Measurements from ENCODE around the gene ZG16B. TPM values are rescaled to one million over a fixed set of nuclear protein-coding genes. Genes with fewer than 3 reads are reported as not detected.

Gene ZG16B
- polyA plus RNA-seq, 1 donor: 0.56 TPM

DNA sequence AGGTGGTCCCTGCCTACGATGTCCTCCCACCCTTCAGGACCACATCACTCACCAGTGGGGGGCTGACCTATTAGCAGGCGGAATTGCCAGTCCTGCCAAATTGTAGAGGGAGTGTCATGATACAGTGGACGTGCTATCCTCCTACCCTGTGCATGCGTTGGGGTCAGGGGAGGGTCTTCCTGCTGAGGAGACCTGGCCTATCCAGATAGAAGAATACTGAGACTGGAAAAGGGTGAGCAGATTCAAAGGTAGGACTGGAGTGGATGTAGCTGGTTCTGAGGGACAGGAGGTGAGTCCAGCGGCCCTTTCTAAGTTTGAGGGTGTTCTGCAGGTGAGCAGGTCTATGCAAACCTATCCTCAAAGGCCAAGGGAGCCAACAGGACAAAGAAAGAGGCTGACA lies 23.8 kb upstream of the ZG16B start:
- DNase-seq: no peak

DNA sequence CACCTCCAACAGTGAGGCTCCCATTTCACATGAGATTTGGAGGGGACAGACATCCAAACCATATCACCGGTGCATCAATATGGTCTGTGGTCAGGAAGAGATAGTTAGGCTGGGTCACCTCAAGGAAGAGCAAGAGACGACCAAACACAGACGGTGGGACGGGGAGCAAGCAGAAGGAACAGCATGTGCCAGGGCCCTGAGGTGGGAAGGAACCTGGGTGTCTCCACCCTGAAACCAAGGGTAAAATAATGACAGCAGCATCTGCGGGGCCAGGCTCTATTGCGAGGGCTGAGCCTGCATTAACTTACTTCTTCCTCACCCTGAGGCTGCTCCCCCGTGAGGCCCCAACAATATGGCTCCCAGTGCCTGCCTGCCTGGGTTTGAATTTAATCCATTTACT lies 21.9 kb upstream of the ZG16B start:
- DNase-seq: no peak

DNA sequence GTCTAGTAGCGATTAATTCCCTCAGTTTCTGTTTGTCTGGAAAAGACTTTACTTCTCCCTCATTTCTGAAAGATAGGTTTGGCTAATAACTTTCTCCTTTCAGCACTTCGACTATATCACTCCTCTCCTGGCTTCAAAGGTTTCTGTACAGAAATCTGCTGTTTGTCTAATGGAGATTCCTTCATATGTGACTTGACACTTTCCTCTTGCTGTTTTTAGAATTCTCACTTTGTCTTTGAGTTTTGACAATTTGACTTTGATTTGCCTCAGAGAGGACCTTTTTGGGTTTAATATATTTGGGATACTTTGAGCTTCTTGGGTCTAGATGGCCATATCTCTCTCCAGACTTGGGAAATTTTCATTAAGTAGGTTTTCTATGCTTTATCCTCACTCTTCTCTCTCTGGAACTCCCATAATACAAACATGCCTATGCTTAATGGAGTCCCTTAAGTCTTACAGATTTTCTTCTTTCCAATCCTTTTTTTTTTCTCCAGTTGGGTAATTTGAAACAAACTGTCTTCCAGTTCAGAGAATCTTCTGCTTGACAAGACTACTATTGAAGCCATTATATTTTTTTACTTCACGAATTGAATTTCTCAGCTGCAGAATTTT lies 20.8 kb upstream of the ZG16B start:
- DNase-seq: no peak

DNA sequence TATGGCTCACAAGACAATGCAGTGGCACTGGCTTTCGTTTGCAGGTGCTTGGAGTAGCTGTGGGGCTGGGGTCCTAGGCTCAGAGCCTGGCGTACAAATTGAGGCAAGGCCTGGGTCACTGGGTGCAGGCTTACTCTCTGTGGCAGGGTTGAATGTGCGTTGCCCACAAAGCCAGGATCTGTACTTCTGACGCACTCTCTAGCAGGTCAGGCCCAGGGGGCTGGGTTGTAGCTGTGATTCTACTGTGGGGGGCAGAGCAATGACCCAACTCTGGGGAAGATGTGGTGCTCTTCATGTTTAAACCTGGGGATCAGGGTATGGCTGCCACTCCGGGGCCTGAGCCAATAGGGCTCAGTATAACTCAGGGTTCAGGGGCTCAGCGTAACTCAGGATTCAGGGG lies 19.5 kb upstream of the ZG16B start:
- no peak for DNase-seq

DNA sequence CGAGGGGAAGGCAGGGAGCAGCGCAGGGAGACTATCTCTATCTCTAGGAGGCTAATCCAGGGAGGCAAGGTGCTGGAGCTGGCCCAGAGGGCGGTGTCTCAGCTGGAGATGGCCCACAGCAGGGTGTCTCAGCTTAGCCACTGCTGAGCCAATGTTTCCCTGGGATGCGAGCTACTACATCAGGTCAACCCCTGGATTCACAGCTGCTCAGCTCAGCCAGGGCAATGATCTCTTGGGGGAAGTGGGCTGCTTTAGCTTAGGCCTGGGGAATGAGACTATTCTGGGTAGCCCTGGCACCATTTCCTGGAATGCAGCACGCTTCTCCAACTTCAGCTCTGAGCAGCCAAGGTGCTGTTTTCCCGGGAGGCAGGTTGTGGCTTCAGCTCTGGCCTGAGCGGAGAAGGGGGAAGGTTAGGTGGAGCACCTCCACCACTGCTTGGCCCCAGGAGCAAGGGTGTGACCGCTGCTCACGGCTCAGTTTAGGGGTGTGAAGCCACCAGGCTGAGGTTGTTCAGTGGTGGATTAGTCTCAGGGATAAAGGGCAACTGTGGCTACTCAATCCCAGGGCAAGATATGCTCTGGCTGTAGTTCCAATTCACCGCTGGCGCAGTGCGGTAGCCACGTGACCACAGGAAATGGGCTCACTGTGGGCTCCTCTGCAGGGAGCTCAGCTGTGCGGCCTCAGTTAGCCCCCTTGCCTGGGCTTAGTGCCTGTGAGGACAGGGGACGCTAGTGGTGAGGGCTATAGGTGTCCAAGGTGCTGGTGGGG lies 18.2 kb upstream of the ZG16B start:
- DNase-seq: no peak

DNA sequence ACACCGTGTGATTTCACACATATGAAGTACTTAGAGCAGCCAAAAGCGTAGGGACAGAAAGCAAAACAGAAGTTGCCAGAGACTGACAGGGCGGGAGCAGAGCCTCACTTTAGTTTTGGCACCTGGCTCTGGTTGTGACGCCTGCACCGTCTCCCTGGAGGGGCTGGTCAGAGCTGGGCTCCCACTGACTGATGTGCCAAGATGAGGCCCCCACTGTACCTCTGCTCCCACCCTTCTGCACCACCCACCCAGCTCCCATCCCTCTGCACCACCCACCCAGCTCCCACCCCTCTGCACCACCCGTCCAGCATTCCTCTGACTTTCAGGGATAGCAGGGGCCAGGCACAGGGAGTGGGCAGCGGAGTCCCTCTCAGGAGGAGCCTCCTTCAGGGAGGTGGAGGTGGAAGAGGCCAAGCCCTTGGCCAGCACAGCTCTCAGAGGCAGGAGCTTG lies 16.3 kb upstream of the ZG16B start:
- DNase-seq: no peak

DNA sequence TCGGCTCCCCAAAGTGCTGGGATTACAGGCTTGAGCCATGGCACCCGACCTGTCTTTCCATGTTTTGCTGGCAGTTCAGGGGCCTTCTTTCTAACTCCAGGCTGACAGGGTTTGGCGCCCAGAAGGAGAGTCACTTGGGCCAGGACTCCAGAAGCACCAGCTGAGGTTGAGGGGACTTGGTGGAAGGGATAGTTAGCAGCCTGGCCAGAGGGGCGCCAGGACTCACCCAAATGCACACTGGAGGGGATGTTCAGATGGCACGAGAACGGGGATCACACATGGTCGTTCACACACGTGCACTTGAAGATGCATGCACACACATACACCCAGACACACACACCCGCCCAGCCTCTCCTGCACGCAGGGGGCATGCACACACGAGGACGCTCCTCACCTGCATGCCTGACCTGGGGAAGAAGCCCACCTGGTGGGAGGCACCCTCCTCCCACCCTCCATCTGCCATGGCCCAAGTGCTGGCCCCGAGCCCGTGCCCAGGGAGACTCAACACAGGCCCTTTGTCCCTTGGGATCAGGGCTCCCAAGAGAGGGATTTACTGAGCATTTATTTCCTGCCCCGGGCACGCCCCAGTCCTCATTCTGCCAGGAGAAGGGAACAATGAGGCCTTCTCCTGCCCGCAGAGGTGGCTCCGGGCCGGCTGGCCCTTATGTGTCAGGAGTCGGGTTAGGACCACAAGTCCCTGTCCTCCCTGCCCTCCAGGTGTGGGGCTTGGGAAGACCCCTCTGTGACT lies 15.4 kb upstream of the ZG16B start:
- no peak for DNase-seq

DNA sequence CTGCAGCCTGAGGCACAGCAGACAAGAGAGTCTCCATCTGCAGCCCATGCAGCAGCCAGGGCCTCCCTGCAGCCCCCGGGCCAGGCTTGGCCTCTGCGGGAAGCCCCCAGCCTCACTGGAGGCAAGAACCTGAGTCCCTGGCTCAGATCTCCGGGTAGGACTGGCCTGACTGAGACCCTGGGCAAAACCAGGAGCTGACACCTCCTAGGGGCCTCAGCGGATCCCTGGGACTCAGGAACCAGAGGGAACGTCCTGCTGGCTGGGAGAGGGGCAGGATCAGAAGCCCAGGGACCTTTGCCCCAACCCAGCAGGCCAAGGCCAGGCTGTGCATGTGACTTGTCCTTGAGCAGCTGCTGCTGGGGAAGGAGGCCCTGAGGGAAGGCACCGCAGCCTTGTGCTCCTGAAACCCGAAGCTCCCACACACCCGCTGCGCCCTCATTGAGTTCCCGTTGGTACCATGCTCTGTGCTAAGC lies 14.8 kb upstream of the ZG16B start:
- DNase-seq: no peak

DNA sequence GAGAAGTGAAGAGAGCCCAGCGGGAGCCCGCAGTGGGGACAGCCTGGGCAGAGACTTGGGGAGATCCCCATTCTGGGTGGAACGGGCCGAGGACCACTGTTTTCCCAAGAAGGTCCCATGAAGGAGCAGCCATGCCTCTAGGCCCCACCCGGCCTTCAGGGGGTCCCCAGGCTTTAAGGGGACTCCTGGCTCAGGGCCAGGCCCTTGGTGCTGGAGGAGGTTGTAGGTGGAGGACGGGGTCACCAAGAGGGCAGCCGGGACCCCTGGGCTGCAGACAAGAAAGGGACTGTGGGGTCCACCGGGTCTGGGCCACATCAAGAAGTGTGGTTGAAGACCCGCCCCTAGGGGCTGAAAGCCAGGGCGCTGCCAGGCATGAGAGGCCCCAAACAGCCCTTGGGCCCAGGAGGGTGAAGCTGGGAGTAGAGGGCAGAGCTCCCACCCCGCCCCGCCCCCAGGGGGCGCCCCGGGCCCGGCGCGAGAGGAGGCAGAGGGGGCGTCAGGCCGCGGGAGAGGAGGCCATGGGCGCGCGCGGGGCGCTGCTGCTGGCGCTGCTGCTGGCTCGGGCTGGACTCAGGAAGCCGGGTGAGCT lies 13.3 kb upstream of the ZG16B start, which contains the start of gene PRSS21:
TSS of gene PRSS21 (plus strand) at position 487 of the 589 bp plus-strand sequence. CDS start at position 519, 32 bp downstream.
- DNase-seq: no peak

DNA sequence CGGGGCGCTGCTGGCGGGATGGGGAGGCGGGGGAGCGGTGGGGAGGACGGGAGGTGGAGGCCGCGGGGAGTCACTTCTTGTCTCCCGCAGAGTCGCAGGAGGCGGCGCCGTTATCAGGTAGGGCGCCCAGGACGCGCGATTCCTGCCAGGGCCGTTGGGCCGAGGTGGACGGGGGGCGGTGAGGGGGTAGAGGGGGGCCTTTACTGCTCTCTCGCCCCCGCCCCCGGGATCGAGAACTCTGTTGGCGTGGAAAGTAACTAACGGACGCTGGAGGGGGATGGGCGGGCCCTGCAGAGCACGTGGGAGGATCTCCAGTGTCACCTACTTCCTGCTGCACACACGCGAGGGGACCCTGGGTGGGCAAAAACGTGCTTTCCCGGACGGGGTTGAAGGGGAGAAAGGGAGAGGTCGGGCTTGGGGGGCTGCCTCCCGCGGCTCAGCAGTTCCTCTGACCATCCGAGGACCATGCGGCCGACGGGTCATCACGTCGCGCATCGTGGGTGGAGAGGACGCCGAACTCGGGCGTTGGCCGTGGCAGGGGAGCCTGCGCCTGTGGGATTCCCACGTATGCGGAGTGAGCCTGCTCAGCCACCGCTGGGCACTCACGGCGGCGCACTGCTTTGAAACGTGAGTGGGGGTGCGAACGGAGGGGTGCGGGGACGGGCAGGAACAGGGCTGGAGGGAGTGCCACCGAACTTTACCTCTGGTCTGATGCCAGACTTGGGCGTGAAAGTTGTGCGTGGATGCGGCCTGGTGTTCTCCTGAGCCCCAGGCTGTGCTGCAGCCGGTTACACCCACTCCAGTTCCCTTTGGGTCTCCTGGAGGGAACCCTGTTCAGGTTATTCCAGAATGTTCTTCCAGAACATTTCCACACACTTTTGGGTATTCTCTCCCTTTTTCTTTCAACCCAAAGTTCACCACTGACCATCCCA lies 12.5 kb upstream of the ZG16B start:
- DNase-seq: no peak

DNA sequence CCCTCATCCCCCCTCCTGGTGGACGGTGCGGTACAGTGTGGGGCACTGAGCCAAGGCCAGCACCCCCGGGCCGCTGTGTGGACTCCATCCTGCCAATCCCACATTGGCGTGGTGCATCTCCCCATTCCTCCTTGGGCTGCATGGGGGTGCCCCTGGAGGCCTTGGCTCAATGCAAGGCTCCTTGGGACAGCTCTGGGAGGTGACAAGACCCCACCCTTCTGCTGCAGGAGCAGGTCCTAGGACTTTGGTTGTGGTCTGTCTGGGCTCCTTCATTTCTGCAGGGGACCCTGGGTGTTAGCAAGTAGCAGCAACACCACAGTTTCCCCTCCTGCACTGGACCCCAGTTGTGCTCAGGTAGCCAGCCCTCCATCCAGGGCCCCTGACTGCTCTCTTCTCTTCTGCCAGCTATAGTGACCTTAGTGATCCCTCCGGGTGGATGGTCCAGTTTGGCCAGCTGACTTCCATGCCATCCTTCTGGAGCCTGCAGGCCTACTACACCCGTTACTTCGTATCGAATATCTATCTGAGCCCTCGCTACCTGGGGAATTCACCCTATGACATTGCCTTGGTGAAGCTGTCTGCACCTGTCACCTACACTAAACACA lies 11.7 kb upstream of the ZG16B start:
- DNase-seq: no peak

DNA sequence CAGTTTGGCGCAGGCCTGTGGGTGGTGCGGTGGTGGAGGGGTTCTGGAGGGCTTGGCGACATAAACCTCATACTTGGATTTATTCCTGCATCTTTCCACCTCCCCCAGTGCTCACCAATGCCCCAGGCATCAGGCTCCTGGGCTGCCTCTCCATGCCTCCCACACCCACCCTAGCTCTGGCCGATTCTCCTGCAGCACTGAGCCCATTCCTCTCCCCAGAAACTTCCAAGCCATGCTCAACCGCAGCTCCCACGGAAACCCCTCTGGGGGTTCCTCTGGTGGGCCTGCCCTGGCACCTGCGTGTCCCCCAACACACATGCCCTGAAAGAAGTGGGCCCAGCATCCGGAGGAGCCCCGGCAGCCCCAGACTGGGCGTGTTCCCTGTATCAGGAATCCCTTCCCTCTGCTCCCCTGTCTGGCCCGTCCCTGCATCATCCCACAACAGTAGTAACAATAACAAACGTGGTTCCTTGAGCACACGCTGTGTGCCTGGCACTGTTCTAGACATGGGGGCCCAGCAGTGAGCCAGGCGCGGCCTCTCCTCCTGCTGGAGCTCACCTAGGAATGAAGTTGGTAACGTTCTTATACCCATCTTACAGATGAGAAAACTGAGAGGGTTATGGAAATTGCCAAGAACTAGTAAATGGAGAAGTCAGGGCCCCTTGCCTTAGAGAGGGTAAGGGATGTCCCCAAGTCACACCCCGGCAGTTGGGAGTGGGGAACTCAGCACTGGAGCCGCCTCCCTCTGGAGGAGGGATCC lies 10.7 kb upstream of the ZG16B start:
- DNase-seq: no peak

DNA sequence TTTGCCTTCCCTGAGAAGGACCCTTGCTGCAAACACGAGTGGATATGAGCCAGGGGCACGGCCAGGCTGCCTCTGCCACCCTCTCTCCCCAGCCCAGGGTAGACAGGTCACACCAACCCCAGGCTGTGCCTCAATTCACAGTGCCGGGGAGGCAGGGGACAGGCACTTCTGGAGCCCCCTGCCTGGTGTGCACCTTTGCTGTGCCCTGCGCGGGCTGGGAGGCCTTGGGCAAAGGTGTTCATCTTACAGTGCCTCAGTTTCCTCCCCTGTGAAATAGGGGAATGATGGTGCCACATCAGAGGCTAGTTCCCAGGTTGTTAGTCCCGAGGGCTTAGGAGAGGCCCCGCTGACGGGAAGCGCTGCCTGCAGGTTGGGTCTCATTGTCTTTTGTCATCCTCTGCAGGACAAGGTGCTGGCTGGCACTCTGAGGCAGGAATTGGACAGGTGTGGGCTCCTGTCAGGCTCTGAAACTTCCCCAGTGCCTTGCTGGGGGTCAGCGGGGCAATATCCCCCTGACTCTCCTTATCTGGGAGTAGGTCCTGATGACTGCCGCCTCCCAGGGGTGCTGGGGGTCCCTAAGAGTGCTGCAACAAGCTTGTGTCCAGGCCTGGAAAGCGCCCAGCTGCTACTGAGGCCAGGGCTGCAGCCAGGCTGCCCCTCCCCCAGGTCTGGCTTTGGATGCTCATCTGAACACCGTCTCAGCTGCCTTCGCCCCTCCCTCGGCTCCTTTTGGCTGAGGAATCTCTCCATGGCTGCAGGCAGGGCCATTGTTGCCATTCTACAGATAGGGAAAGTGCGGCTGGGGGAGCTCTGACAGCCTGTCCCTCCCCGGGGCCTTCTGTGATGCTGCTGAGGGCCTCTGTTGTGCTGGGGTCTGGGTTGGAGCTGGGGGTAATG lies 9.9 kb upstream of the ZG16B start:
- DNase-seq: no peak

DNA sequence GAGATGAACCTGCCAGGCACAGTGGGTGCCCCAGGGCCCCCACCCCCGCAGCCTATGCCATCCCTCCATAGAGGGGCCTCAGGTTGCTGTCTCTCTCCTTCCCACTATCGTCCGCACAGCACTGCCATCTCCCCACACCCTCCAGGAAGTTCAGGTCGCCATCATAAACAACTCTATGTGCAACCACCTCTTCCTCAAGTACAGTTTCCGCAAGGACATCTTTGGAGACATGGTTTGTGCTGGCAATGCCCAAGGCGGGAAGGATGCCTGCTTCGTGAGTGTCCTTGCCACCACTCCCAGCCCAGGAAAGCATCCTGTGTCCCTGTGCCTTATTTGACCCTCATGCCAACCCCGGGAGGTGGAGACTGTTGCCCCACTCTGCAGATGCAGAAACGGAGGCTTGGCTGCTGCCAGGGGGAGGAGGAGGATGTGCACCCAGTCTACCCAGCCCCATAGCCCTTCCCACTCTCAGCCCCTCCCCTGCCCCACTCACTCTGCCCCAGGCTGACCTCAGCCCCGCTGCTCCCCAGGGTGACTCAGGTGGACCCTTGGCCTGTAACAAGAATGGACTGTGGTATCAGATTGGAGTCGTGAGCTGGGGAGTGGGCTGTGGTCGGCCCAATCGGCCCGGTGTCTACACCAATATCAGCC lies 9.1 kb upstream of the ZG16B start:
- no peak for DNase-seq

DNA sequence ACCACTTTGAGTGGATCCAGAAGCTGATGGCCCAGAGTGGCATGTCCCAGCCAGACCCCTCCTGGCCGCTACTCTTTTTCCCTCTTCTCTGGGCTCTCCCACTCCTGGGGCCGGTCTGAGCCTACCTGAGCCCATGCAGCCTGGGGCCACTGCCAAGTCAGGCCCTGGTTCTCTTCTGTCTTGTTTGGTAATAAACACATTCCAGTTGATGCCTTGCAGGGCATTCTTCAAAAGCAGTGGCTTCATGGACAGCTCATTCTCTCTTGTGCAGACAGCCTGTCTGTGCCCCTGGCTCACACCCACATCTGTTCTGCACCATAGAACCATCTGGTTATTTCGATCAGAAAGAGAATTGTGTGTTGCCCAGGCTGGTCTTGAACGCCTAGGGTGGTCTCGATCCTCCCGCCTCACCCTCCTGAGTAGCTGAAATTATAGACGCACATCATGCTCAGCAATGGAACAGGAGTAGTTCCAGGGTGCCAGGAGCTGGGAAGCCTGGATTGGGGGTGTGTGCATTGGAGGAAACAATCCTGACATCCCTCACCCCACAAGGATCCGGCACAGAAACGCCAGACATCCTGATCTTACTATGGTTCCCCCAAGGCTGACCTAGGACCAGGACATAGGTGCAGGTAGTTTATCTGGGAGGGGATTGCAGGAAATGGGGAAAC lies 8.5 kb upstream of the ZG16B start:
- no peak for DNase-seq

DNA sequence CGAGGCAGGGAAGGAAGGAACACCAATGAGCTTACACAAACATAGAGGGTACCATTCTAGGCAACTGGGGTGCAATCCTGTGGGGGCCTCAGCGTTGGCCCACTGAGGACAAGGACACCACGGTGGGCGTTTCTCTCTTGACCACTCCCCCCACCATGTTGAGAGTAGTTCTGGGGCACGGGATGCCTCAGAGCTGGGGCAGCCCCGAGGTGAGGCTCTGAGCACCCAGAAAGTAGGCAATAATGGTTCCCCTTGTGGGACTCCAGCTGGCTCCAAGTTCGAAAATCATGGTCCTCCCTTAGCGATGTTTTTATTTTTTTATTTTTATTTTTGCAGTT lies 8.0 kb upstream of the ZG16B start:
- DNase-seq: no peak

DNA sequence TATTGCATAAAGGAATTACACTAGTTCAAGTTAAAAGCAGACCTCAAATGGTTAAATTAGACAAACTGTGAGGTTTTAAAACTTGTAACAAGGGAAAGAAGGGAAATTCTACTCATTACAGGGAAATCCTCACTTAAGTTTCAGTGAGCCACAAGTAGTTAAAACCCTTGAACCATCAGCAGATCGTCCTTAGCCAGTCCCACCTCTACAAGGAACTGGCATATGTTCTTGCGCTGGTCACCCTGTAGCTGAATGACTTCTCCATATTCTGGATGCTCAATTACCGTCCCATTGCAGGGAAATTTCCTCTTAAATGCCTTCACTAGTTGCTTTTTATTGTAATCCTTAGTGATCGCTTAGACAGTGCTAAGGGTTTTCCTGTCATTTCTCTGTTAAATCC lies 7.6 kb upstream of the ZG16B start:
- DNase-seq: no peak

DNA sequence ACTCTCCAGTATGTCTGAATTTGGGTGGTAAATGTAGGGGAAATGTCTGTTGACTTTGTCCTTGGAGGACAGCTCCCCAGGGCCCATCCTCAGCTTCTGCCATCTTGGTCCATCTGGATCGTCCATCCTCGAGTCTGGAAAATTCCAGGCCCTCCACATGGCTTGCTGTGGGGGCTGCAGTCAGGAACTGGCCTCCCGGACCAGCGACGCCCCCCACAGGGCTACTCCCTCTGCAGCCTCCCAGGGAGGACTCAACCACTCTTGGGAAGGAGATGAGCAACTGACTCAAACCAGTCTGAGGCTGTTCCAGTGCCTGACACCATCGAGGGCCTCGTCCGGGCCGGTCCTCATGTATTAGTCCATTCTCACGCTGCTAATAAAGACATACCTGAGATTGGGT lies 5.5 kb upstream of the ZG16B start:
- no peak for DNase-seq
